AG04449 (cell line): ENCODE results near the gene TSPAN14.
"Not testable (repeated sequence)": the region's sequence is repeated elsewhere in the genome, so short reads cannot be mapped to it uniquely, and the experiment has no call there.

ENCODE experiments used
- CTCF ChIA-PET: fragments of 350-600 bp; formaldehyde crosslinking; extraction: SDS; loops from one replicate; lab custom pipeline; 2021; ENCODE audit warnings: antibody characterized with exemption; lab: Yijun Ruan, JAX
- POLR2A ChIA-PET: fragments of 400-600, 350-600 bp; formaldehyde crosslinking; extraction: SDS; loops from one replicate; lab custom pipeline; 2020; ENCODE audit warnings: antibody characterized with exemption, inconsistent platforms; lab: Yijun Ruan, JAX
- DNase-seq: peaks from one replicate; pipeline ENCODE4 v3.0.0-alpha.2; 2010; ENCODE audit warnings: low read depth, low spot score
- H3K4me3 ChIP-seq: 2 replicates; pipeline ENCODE4 v1.5.1; 2011; ENCODE audit warnings: low read depth, mild to moderate bottlenecking, control low read depth, low read length
- TF ChIP-seq, protein P1 (sequence below): IDR thresholded peaks from one replicate; pipeline ENCODE4 v1.5.1; 2011; ENCODE audit warnings: mild to moderate bottlenecking, moderate library complexity, low read length, control low read depth, inconsistent platforms; ENCODE audit not compliant: insufficient read depth; ENCODE audit errors: missing control alignments

Gene TSPAN14

GRCh38 chr10:80472234-80473095 lies 18.4 kb downstream of the TSPAN14 start:
- no peak for DNase-seq
- TF ChIP-seq, protein P1, sequence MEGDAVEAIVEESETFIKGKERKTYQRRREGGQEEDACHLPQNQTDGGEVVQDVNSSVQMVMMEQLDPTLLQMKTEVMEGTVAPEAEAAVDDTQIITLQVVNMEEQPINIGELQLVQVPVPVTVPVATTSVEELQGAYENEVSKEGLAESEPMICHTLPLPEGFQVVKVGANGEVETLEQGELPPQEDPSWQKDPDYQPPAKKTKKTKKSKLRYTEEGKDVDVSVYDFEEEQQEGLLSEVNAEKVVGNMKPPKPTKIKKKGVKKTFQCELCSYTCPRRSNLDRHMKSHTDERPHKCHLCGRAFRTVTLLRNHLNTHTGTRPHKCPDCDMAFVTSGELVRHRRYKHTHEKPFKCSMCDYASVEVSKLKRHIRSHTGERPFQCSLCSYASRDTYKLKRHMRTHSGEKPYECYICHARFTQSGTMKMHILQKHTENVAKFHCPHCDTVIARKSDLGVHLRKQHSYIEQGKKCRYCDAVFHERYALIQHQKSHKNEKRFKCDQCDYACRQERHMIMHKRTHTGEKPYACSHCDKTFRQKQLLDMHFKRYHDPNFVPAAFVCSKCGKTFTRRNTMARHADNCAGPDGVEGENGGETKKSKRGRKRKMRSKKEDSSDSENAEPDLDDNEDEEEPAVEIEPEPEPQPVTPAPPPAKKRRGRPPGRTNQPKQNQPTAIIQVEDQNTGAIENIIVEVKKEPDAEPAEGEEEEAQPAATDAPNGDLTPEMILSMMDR = no peak
- ChIA-PET POLR2A (interaction anchor here (2.0 kb wide), 1 partner anchor 26 kb away, joined by 8 read pairs; no protein-coding TSS in a partner anchor), CTCF (interaction anchor here (0.8 to 33.8 kb wide), 5 partner anchors 9 to 33 kb away, joined by 3 to 717 read pairs (median 4); no protein-coding TSS in a partner anchor)
- no peak overlapping the region for H3K4me3 ChIP-seq

- CTCF ChIA-PET = interaction anchor here (0.8 to 33.8 kb wide), 5 partner anchors 8 to 33 kb away, joined by 3 to 717 read pairs (median 4); no protein-coding TSS in a partner anchor
- TF ChIP-seq, protein P1 = no peak
These were observed 19.1 kb downstream of the TSPAN14 start for GRCh38 chr10:80473096-80473657.

DNA sequence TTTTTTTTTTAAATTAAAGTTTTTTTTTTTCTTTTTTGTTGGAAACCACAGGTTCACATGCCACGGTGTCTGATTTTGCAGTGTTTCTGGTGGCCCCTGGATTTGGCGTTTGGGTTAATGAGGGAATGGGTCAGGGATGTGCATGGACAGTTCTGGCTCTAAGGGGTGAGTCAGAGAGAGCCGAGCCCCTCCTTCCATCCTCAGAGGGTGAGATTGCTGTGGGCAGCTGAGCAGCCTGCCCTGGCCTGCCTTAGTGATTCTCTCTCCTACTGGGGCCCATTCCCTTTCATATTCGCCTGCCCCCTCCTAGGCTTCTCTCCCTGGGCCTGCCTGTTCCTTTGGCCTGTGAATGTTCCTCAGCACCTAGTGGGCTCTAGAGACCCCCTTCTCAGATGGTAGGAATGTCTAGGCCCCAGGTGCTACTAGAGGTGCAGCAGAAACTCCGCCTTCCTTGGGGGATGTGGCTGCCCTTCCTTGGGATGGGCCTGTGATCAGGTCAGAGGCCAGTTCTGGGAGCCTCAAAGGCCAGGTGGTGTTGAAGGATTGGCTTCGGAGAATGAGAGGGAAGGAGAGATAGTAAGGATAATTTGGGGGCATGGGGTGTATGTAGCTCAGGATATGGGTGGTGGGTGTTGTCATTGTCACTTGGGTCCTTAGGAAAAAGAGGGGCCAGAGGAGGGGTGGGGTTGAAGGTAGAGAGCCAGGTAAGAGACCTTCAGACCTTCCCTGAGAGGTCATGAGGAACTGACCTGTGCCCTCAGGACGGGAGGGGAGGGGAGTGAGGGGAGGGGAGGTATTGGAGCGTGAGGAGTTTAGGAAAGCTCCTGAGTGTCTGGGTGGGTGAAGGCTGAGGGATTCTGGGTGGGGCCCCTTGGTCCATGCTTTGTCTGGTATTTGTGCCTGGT lies 19.8 kb downstream of the TSPAN14 start:
- ChIA-PET CTCF (interaction anchor here (0.6 to 33.8 kb wide), 4 partner anchors 12 to 32 kb away, joined by 3 to 717 read pairs (median 4); no protein-coding TSS in a partner anchor), POLR2A (interaction anchor here (0.6 kb wide), 1 partner anchor 14 kb away, joined by 3 read pairs; no protein-coding TSS in a partner anchor)
- DNase-seq = no peak
- no peak overlapping the region for H3K4me3 ChIP-seq
- TF ChIP-seq, protein P1 = no peak

More at GRCh38 chr10:80473096-80473657, 19.1 kb downstream of the TSPAN14 start:
- POLR2A ChIA-PET = interaction anchor here (2.0 kb wide), 1 partner anchor 26 kb away, joined by 8 read pairs; no protein-coding TSS in a partner anchor
- H3K4me3 ChIP-seq = no peak overlapping the region
- no peak for DNase-seq

DNA sequence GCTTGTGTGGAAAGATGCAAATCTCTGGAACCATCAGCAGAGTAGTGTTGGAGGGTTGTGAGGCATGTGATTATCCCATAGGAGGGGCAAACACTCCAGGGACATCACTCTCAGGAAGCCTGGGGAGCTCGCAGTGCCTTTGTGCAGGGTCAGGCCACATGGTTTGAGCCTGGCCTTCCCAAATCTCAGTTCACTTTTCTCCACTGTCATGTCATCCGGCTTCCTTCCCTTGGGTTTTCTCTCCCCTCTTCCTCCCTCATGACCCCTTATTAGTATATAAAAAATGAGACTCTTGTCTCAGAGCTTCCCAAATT lies 20.4 kb downstream of the TSPAN14 start:
- CTCF ChIA-PET = interaction anchor here (0.6 to 33.8 kb wide), 4 partner anchors 12 to 31 kb away, joined by 3 to 717 read pairs (median 4); no protein-coding TSS in a partner anchor

DNA sequence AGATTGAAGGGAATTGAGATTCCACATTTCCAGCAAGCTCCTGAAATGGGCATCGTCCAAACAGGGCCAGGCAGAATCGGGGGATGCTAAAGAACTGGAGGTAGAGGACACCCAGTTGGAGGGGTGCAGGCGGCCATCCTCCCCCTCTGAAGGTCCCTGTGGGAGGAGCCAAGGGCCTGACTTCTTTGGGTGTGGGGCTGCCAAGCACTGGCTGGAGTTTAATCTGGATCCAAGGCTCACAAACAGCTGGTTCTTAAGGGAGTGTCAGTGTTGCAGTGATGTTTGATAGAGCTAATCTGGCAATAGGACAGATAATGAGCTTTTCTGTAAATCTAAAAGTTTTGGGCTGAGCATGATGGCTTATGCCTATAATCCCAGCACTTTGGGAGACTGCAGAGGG lies 20.8 kb downstream of the TSPAN14 start:
- no peak for DNase-seq
- H3K4me3 ChIP-seq = no peak overlapping the region
- ChIA-PET CTCF (interaction anchor here (0.6 to 33.8 kb wide), 5 partner anchors 11 to 31 kb away, joined by 3 to 717 read pairs (median 3); no protein-coding TSS in a partner anchor), POLR2A (no interaction called here)
- TF ChIP-seq, protein P1 = no peak

More for the DNA sequence above, 20.4 kb downstream of the TSPAN14 start:
- no peak overlapping the region for H3K4me3 ChIP-seq
- POLR2A ChIA-PET = interaction anchor here (0.6 kb wide), 1 partner anchor 14 kb away, joined by 3 read pairs; no protein-coding TSS in a partner anchor
- TF ChIP-seq, protein P1 = no peak
- DNase-seq = no peak

- H3K4me3 ChIP-seq, DNase-seq, POLR2A ChIA-PET: not testable (repeated sequence)
- CTCF ChIA-PET = interaction anchor here (0.9 to 33.8 kb wide), 3 partner anchors 13 to 30 kb away, joined by 3 to 717 read pairs (median 6); no protein-coding TSS in a partner anchor
These were observed 21.5 kb downstream of the TSPAN14 start for GRCh38 chr10:80475641-80476040.
